LNCaP clone FGC (cell line): ENCODE data around the gene RTCB.

ENCODE experiments used
- DNase-seq: peaks from one replicate; pipeline ENCODE4 v3.0.0-alpha.2; 2011; ENCODE audit warnings: low read depth
- H3K4me3 ChIP-seq: 2 replicates; pipeline ENCODE4 v1.5.1; 2011; ENCODE audit warnings: mild to moderate bottlenecking, low read depth, low read length, control low read depth
- CTCF ChIP-seq: IDR thresholded peaks from 2 replicates; pipeline ENCODE4 v1.5.1; 2012; ENCODE audit warnings: mild to moderate bottlenecking; ENCODE audit not compliant: control insufficient read depth, insufficient read depth; ENCODE audit errors: extremely low read depth

Gene RTCB

GRCh38 chr22:32342977-32343376 lies 69.1 kb downstream of the RTCB start:
- no peak for TF ChIP-seq CTCF
- no peak for DNase-seq

GRCh38 chr22:32341122-32341740 lies 70.8 kb downstream of the RTCB start:
- DNase-seq, result no peak
- no peak for TF ChIP-seq CTCF
- no peak overlapping the region for H3K4me3 ChIP-seq

More at GRCh38 chr22:32342977-32343376, 69.1 kb downstream of the RTCB start:
- H3K4me3 ChIP-seq, result no peak overlapping the region

GRCh38 chr22:32340411-32340810 lies 71.6 kb downstream of the RTCB start:
- no peak overlapping the region for H3K4me3 ChIP-seq
- no peak for DNase-seq
- no peak for TF ChIP-seq CTCF

- no peak for DNase-seq
- TF ChIP-seq CTCF, result no peak
- H3K4me3 ChIP-seq, result no peak overlapping the region
Measured at GRCh38 chr22:32339190-32340012, 72.6 kb downstream of the RTCB start.

- no peak overlapping the region for H3K4me3 ChIP-seq
- no peak for DNase-seq
- no peak for TF ChIP-seq CTCF
Measured at GRCh38 chr22:32338757-32339156, 73.3 kb downstream of the RTCB start.
